H9 (cell line): ENCODE measurements around the gene IQCM. TPM values are rescaled to one million over a fixed set of nuclear protein-coding genes. Genes with fewer than 3 reads are reported as not detected.

Experiments used
- DNase-seq: peaks from one replicate; pipeline ENCODE4 v3.0.0-alpha.2; 2017
- H2AFZ ChIP-seq: one replicate; pipeline ENCODE4 v1.6.1; 2013; ENCODE audit warnings: mild to moderate bottlenecking, low read length, control low read depth, moderate library complexity
- H2AK5ac ChIP-seq: 2 replicates; pipeline ENCODE4 v1.6.1; 2013; ENCODE audit warnings: low read length, control low read depth, mixed read lengths; ENCODE audit not compliant: insufficient read length
- H2BK120ac ChIP-seq: one replicate; pipeline ENCODE4 v1.6.1; 2013; ENCODE audit warnings: low read depth, mild to moderate bottlenecking, low read length, control low read depth, inconsistent platforms; ENCODE audit not compliant: poor library complexity, severe bottlenecking
- H2BK12ac ChIP-seq: 2 replicates; pipeline ENCODE4 v1.6.1; 2013; ENCODE audit warnings: low read length, control low read depth, mixed read lengths, low read depth; ENCODE audit not compliant: insufficient read length
- H2BK15ac ChIP-seq: 2 replicates; pipeline ENCODE4 v1.6.1; 2013; ENCODE audit warnings: low read depth, low read length, control low read depth
- H2BK20ac ChIP-seq: one replicate; pipeline ENCODE4 v1.6.1; 2013; ENCODE audit warnings: low read depth, mild to moderate bottlenecking, low read length, control low read depth, inconsistent platforms; ENCODE audit not compliant: poor library complexity, severe bottlenecking
- H2BK5ac ChIP-seq: 2 replicates; pipeline ENCODE4 v1.6.1; 2013; ENCODE audit warnings: low read length, control low read depth, mixed read lengths; ENCODE audit not compliant: insufficient read length
- H3K14ac ChIP-seq: 2 replicates; pipeline ENCODE4 v1.6.1; 2013; ENCODE audit warnings: low read length, control low read depth; ENCODE audit not compliant: insufficient read depth
- H3K18ac ChIP-seq: 2 replicates; pipeline ENCODE4 v1.6.1; 2013; ENCODE audit warnings: low read depth, mild to moderate bottlenecking, mixed read lengths, low read length, control low read depth; ENCODE audit not compliant: insufficient read length
- H3K23ac ChIP-seq: 2 replicates; pipeline ENCODE4 v1.6.1; 2013; ENCODE audit warnings: low read length, control low read depth, mixed read lengths, low read depth; ENCODE audit not compliant: insufficient read length
- H3K23me2 ChIP-seq: 2 replicates; pipeline ENCODE4 v1.6.1; 2013; ENCODE audit warnings: low read depth, mild to moderate bottlenecking, mixed read lengths, low read length, control low read depth; ENCODE audit not compliant: insufficient read length, poor library complexity, severe bottlenecking
- H3K27ac ChIP-seq: 2 replicates; pipeline ENCODE4 v1.5.1; 2013; ENCODE audit warnings: low read length, control low read depth, mixed read lengths, low read depth; ENCODE audit not compliant: insufficient read length
- H3K27me3 ChIP-seq: 2 replicates; pipeline ENCODE4 v1.6.1; 2013; ENCODE audit warnings: low read length, control low read depth, inconsistent platforms; ENCODE audit not compliant: insufficient read depth
- H3K4ac ChIP-seq: 2 replicates; pipeline ENCODE4 v1.6.1; 2013; ENCODE audit warnings: low read depth, mild to moderate bottlenecking, control low read depth, inconsistent platforms, low read length, moderate library complexity
- H3K4me1 ChIP-seq: 2 replicates; pipeline ENCODE4 v1.6.1; 2013; ENCODE audit warnings: low read length, control low read depth, inconsistent platforms; ENCODE audit not compliant: insufficient read depth
- H3K4me2 ChIP-seq: 2 replicates; pipeline ENCODE4 v1.6.1; 2013; ENCODE audit warnings: low read length, control low read depth, mixed read lengths; ENCODE audit not compliant: insufficient read length, insufficient read depth
- H3K56ac ChIP-seq: 2 replicates; pipeline ENCODE4 v1.6.1; 2013; ENCODE audit warnings: low read depth, mild to moderate bottlenecking, mixed read lengths, low read length, control low read depth; ENCODE audit not compliant: insufficient read length
- H3K79me1 ChIP-seq: 2 replicates; pipeline ENCODE4 v1.6.1; 2013; ENCODE audit warnings: low read depth, mild to moderate bottlenecking, moderate library complexity, low read length, control low read depth, inconsistent platforms; ENCODE audit not compliant: insufficient read depth, poor library complexity, severe bottlenecking
- H3K79me2 ChIP-seq: 2 replicates; pipeline ENCODE4 v1.6.1; 2013; ENCODE audit warnings: low read length, control low read depth, inconsistent platforms; ENCODE audit not compliant: insufficient read depth
- H3K9ac ChIP-seq: 2 replicates; pipeline ENCODE4 v1.6.1; 2013; ENCODE audit warnings: low read length, control low read depth, mixed read lengths; ENCODE audit not compliant: insufficient read length; ENCODE audit errors: extremely low read depth
- H3K9me3 ChIP-seq: one replicate; pipeline ENCODE4 v1.6.1; 2013; ENCODE audit warnings: low read depth, low read length, inconsistent platforms; ENCODE audit not compliant: control insufficient read depth
- H3T11ph ChIP-seq: one replicate; pipeline ENCODE4 v1.6.1; 2013; ENCODE audit warnings: mild to moderate bottlenecking, low read length, control low read depth, inconsistent platforms
- H4K20me1 ChIP-seq: one replicate; pipeline ENCODE4 v1.6.1; 2013; ENCODE audit not compliant: control insufficient read depth, insufficient read length, insufficient read depth
- H4K5ac ChIP-seq: 2 replicates; pipeline ENCODE4 v1.6.1; 2013; ENCODE audit warnings: low read depth, mild to moderate bottlenecking, mixed read lengths, low read length, control low read depth; ENCODE audit not compliant: insufficient read length
- H4K8ac ChIP-seq: replicated peaks from 2 replicates; pipeline ENCODE4 v1.6.1; 2013; ENCODE audit warnings: low read length, control low read depth, mixed read lengths, low read depth; ENCODE audit not compliant: insufficient read length
- H4K91ac ChIP-seq: 2 replicates; pipeline ENCODE4 v1.6.1; 2013; ENCODE audit warnings: low read depth, mild to moderate bottlenecking, moderate library complexity, mixed read lengths, low read length, control low read depth; ENCODE audit not compliant: insufficient read length
- H3K27ac Mint-ChIP-seq, 3 experiments: 2 replicates in 2 of 3; 3 replicates in 1 of 3; pipeline ENCODE4 v1.8.0; 2020 to 2021; ENCODE audit warnings: mixed read lengths in 3 of 3, mild to moderate bottlenecking in 1 of 3, moderate library complexity in 1 of 3
- H3K27me3 Mint-ChIP-seq: 2 replicates; pipeline ENCODE4 v1.8.0; 2021; ENCODE audit warnings: low read depth, mild to moderate bottlenecking, moderate library complexity, mixed read lengths
- H3K36me3 Mint-ChIP-seq, 3 experiments: 2 replicates in 2 of 3; 3 replicates in 1 of 3; pipeline ENCODE4 v1.8.0; 2020 to 2021; ENCODE audit warnings: low read depth in 3 of 3, mixed read lengths in 3 of 3; ENCODE audit not compliant: insufficient read depth in 1 of 3
- H3K4me1 Mint-ChIP-seq, 2 experiments: 2 replicates each; pipeline ENCODE4 v1.8.0; 2020; ENCODE audit warnings: mixed read lengths in 2 of 2
- H3K4me3 Mint-ChIP-seq, 2 experiments: 2 replicates in 1 of 2; 3 replicates in 1 of 2; pipeline ENCODE4 v1.8.0; 2020 to 2021; ENCODE audit warnings: mild to moderate bottlenecking in 2 of 2, mixed read lengths in 2 of 2, moderate library complexity in 1 of 2
- H3K9me3 Mint-ChIP-seq, 2 experiments: 2 replicates in 1 of 2; 3 replicates in 1 of 2; pipeline ENCODE4 v1.8.0; 2020; ENCODE audit warnings: mild to moderate bottlenecking in 2 of 2, mixed read lengths in 2 of 2, moderate library complexity in 1 of 2
- CTCF ChIP-seq: fragments of 200-600 bp; sonication (generic); conservative IDR thresholded peaks from 3 replicates; pipeline ENCODE4 v1.8.0; 2021; ENCODE audit warnings: antibody characterized with exemption, mild to moderate bottlenecking
- WGBS: extraction: QIAGEN DNeasy Blood & Tissue Kit; methylation state at CpG from one replicate; pipeline ENCODE4 v1.1.7; 2013; ENCODE audit warnings: missing lambda C conversion rate, low lambda C conversion rate, mixed read lengths; ENCODE audit not compliant: insufficient read length; ENCODE audit errors: extremely low coverage; 5-methylcytosine and 5-hydroxymethylcytosine counted together
- total RNA-seq: library from RNA; stranded (reverse); gene quantifications from 2 replicates; pipeline ENCODE4 v1.2.1, GENCODE V29; 2021

IQCM gene
- total RNA-seq, 1 experiment from 2014 or later, result 0.15 TPM

GRCh38 chr4:149768477-149768876 lies 47.2 kb downstream of the IQCM start:
- Histone ChIP-seq H3K18ac (no peak overlapping the region), H2BK120ac (no peak overlapping the region), H2AFZ (no peak overlapping the region), H3K4me2 (no peak overlapping the region), H2BK12ac (no peak overlapping the region), H2BK20ac (no peak overlapping the region), H4K5ac (no peak overlapping the region), H4K20me1 (no peaks in the 10 kb centered on the region), H3T11ph (no peak overlapping the region), H3K79me1 (no peaks in the 10 kb centered on the region), H2BK15ac (no peak overlapping the region), H3K27ac (no peak overlapping the region), H3K27me3 (no peaks in the 10 kb centered on the region), H2AK5ac (no peak overlapping the region), H4K91ac (no peak overlapping the region), H3K9me3 (no peaks in the 10 kb centered on the region), H3K56ac (no peak overlapping the region), H3K23ac (no peak overlapping the region), H3K4ac (no peak overlapping the region), H3K9ac (no peak overlapping the region), H3K23me2 (no peaks in the 10 kb centered on the region), H3K79me2 (no peaks in the 10 kb centered on the region), H3K4me1 (no peaks in the 10 kb centered on the region), H3K14ac (no peak overlapping the region), H4K8ac (no peak overlapping the region), H2BK5ac (no peak overlapping the region)
- H3K27ac Mint-ChIP-seq, result no peak overlapping the region
- no peaks in the 10 kb centered on the region for H3K27me3 Mint-ChIP-seq
- TF ChIP-seq CTCF, result no peak
- peaks cover 3 to 8% of the 10 kb centered on the region in 2 experiments for H3K4me1 Mint-ChIP-seq
- WGBS, result no CpG with 5 or more reads among the region's 2 CpGs
- H3K4me3 Mint-ChIP-seq, result no peak overlapping the region
- no peak for DNase-seq
- H3K36me3 Mint-ChIP-seq, result no peaks in the 10 kb centered on the region
- no peaks in the 10 kb centered on the region for H3K9me3 Mint-ChIP-seq
